Measurements from ENCODE around the gene SEMA3A.

- no peak for TF ChIP-seq POLR2A (IDR thresholded peaks at IDR 0.05)
- TF ChIP-seq, protein P1, sequence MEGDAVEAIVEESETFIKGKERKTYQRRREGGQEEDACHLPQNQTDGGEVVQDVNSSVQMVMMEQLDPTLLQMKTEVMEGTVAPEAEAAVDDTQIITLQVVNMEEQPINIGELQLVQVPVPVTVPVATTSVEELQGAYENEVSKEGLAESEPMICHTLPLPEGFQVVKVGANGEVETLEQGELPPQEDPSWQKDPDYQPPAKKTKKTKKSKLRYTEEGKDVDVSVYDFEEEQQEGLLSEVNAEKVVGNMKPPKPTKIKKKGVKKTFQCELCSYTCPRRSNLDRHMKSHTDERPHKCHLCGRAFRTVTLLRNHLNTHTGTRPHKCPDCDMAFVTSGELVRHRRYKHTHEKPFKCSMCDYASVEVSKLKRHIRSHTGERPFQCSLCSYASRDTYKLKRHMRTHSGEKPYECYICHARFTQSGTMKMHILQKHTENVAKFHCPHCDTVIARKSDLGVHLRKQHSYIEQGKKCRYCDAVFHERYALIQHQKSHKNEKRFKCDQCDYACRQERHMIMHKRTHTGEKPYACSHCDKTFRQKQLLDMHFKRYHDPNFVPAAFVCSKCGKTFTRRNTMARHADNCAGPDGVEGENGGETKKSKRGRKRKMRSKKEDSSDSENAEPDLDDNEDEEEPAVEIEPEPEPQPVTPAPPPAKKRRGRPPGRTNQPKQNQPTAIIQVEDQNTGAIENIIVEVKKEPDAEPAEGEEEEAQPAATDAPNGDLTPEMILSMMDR (IDR thresholded peaks at IDR 0.05) = no peak
Measured at GRCh38 chr7:84224505-84224904, 29.9 kb upstream of the SEMA3A start.

Measured in esophagus squamous epithelium (tissue), 4 donors.